NCI-H226 (cell line): ENCODE results near the gene MRPS6.
A peak's percentile ranks its signal among the peaks of the same experiment; 100 is the strongest.

Source experiments
- DNase-seq: peaks from one replicate; pipeline ENCODE4 v3.0.0-alpha.2; 2015

The MRPS6 gene

GRCh38 chr21:34182436-34182835, 109.1 kb downstream of the MRPS6 start:
- peak; percentile 66 for DNase-seq

- no peak for DNase-seq
These were observed 110.1 kb downstream of the MRPS6 start for GRCh38 chr21:34183331-34183928.

- no peak for DNase-seq
These were observed 110.9 kb downstream of the MRPS6 start for GRCh38 chr21:34184232-34184631.

GRCh38 chr21:34185026-34185750, 111.8 kb downstream of the MRPS6 start:
- DNase-seq, result no peak

GRCh38 chr21:34186109-34186719, 112.8 kb downstream of the MRPS6 start:
- no peak for DNase-seq

GRCh38 chr21:34187935-34188334, 114.6 kb downstream of the MRPS6 start:
- DNase-seq, result no peak

GRCh38 chr21:34189506-34189905, 116.1 kb downstream of the MRPS6 start:
- DNase-seq, result no peak

- DNase-seq, result no peak
These were observed 117.4 kb downstream of the MRPS6 start for GRCh38 chr21:34190576-34191321.

GRCh38 chr21:34191876-34192275, 118.5 kb downstream of the MRPS6 start:
- DNase-seq, result no peak
